Endothelial cell of umbilical vein (primary cell): ENCODE data around the gene THAP4. TPM values are rescaled to one million over a fixed set of nuclear protein-coding genes. Genes with fewer than 3 reads are reported as not detected.

Experiments
- BruUV-seq: library from RNA; stranded (reverse); fragments of 400-500 nt; replicated peaks from 2 replicates; lab custom pipeline; 2021; lab: Mats Ljungman, UMichigan
- CTCF ChIA-PET: fragments of 300-600, 350-600 bp; sonication (Branson Sonifier 250); formaldehyde crosslinking; loops from one replicate; lab custom pipeline; 2021; ENCODE audit warnings: antibody characterized with exemption, inconsistent platforms; lab: Charles Lee
- POLR2A ChIA-PET: fragments of 300-600, 350-600 bp; sonication (Branson Sonifier 250); formaldehyde crosslinking; loops from one replicate; lab custom pipeline; 2021; ENCODE audit warnings: antibody characterized with exemption, inconsistent platforms; lab: Charles Lee
- DNase-seq: peaks from one replicate; pipeline ENCODE4 v3.0.0-alpha.2; 2011; ENCODE audit warnings: low read depth, low spot score
- FAIRE-seq: peaks from 2 replicates; lab custom pipeline; 2011; peaks lifted over from hg19 to GRCh38; lab: Jason Lieb, UNC
- H2AFZ ChIP-seq: 2 replicates; pipeline ENCODE4 v1.6.0; 2012; ENCODE audit warnings: low read depth, low read length, control low read depth, inconsistent platforms
- H3K27ac ChIP-seq: 2 replicates; pipeline ENCODE4 v1.5.1; 2011; ENCODE audit warnings: low read depth, mild to moderate bottlenecking, control low read depth, low read length, moderate library complexity; ENCODE audit not compliant: insufficient read depth
- H3K27me3 ChIP-seq, 2 experiments: 2 replicates each; pipeline versions ENCODE4 v1.6.0 to v1.6.1; 2011; ENCODE audit warnings: low read length in 2 of 2, mixed read lengths in 1 of 2; ENCODE audit not compliant: control insufficient read depth in 2 of 2, insufficient read depth in 2 of 2
- H3K36me3 ChIP-seq, 2 experiments: 2 replicates in 1 of 2; 3 replicates in 1 of 2; pipeline ENCODE4 v1.5.1; 2011; ENCODE audit warnings: low read length in 2 of 2, mild to moderate bottlenecking in 1 of 2, moderate library complexity in 1 of 2; ENCODE audit not compliant: control insufficient read depth in 2 of 2, insufficient read depth in 2 of 2; ENCODE audit errors: extremely low read depth in 1 of 2
- H3K4me1 ChIP-seq: 3 replicates; pipeline ENCODE4 v1.5.1; 2011; ENCODE audit warnings: mild to moderate bottlenecking, low read length; ENCODE audit not compliant: control insufficient read depth, insufficient read depth; ENCODE audit errors: extremely low read depth
- H3K4me2 ChIP-seq: 2 replicates; pipeline ENCODE4 v1.6.1; 2011; ENCODE audit warnings: low read length, control low read depth, mixed read lengths; ENCODE audit not compliant: insufficient read depth
- H3K4me3 ChIP-seq, 3 experiments: fragments of 200-600 bp in 1 of 3; sonication (generic), shearing (Covaris generic) in 1 of 3; replicated peaks in 1 of 3; 2 replicates each; pipeline ENCODE4 v1.5.1; 2011 to 2016; ENCODE audit warnings: control low read depth in 3 of 3, low read length in 3 of 3, mild to moderate bottlenecking in 2 of 3, inconsistent platforms in 1 of 3, low read depth in 1 of 3, moderate library complexity in 1 of 3; ENCODE audit not compliant: insufficient read depth in 1 of 3
- H3K79me2 ChIP-seq: 2 replicates; pipeline ENCODE4 v1.6.0; 2012; ENCODE audit warnings: low read length, inconsistent platforms; ENCODE audit not compliant: control insufficient read depth, insufficient read depth
- H3K9ac ChIP-seq: replicated peaks from 2 replicates; pipeline ENCODE3; 2011; ENCODE audit warnings: low read length, control low read depth; ENCODE audit not compliant: insufficient read depth; ENCODE audit errors: extremely low read depth
- H3K9me1 ChIP-seq: replicated peaks from 3 replicates; pipeline ENCODE4 v1.6.0; 2011; ENCODE audit warnings: mild to moderate bottlenecking, low read length; ENCODE audit not compliant: control insufficient read depth, insufficient read depth; ENCODE audit errors: extremely low read depth
- H3K9me3 ChIP-seq: replicated peaks from 2 replicates; pipeline ENCODE4 v1.5.1; 2012; ENCODE audit warnings: low read length, inconsistent platforms; ENCODE audit not compliant: control insufficient read depth, insufficient read depth
- H4K20me1 ChIP-seq: replicated peaks from 2 replicates; pipeline ENCODE3; 2011; ENCODE audit warnings: mild to moderate bottlenecking, low read length; ENCODE audit not compliant: control insufficient read depth, insufficient read depth; ENCODE audit errors: extremely low read depth
- CTCF ChIP-seq, 2 donors: IDR thresholded peaks; 1 replicate in 1 of 2; 2 replicates in 1 of 2; pipeline ENCODE4 v1.5.1; 2011; ENCODE audit warnings: low read length in 2 of 2, mild to moderate bottlenecking in 2 of 2, moderate library complexity in 2 of 2, control low read depth in 1 of 2, inconsistent platforms in 1 of 2, low read depth in 1 of 2; ENCODE audit not compliant: insufficient read depth in 1 of 2; ENCODE audit errors: extremely low read depth in 1 of 2
- EZH2 ChIP-seq: IDR thresholded peaks from 2 replicates; pipeline ENCODE4 v1.6.1; 2012; ENCODE audit warnings: borderline replicate concordance, low read depth, mild to moderate bottlenecking, moderate library complexity, low read length, inconsistent platforms; ENCODE audit not compliant: severe bottlenecking
- FOS ChIP-seq: IDR thresholded peaks from 2 replicates; pipeline ENCODE4 v1.6.1; 2011; ENCODE audit warnings: mild to moderate bottlenecking, low read length, moderate library complexity, borderline replicate concordance; ENCODE audit not compliant: insufficient read depth
- GATA2 ChIP-seq: IDR thresholded peaks from 2 replicates; pipeline ENCODE4 v1.7.0; 2011; ENCODE audit warnings: low read depth, mild to moderate bottlenecking, moderate library complexity, mixed read lengths, low read length; ENCODE audit not compliant: insufficient read length, insufficient read depth
- JUN ChIP-seq: IDR thresholded peaks from 2 replicates; pipeline ENCODE4 v1.6.1; 2011; ENCODE audit warnings: borderline replicate concordance, low read depth; ENCODE audit not compliant: insufficient read length, insufficient read depth
- MYC ChIP-seq: IDR thresholded peaks from one replicate; pipeline ENCODE4 v1.6.1; 2011; ENCODE audit warnings: mild to moderate bottlenecking, low read depth, low read length
- POLR2A ChIP-seq: IDR thresholded peaks from 2 replicates; pipeline ENCODE4 v1.6.1; 2012; ENCODE audit warnings: low read depth, mild to moderate bottlenecking, control low read depth, low read length
- POLR2AphosphoS5 ChIP-seq: IDR thresholded peaks from 2 replicates; pipeline ENCODE4 v1.6.1; 2012; ENCODE audit warnings: low read depth, mild to moderate bottlenecking, control low read depth, low read length, moderate library complexity; ENCODE audit not compliant: insufficient read depth
- dilution Hi-C: fragments of 300-500 bp; cut with MboI; formaldehyde crosslinking; loops from one replicate; pipeline ENCODE4 v1.15.0; 2019; ENCODE audit warnings: low sequenced_read_pairs; ENCODE audit not compliant: extremely low pct_ligation_motif_present
- intact Hi-C: fragments of 100-400 bp; cut with micrococcal nuclease; formaldehyde crosslinking; loops from one replicate; pipeline ENCODE4 v1.10.0; 2022
- polyA plus RNA-seq, 4 experiments: library from polyadenylated mRNA; depleted of rRNA in 3 of 4; stranded (reverse) in 3 of 4; unstranded in 1 of 4; fragments of >200 nt; gene quantifications; 2 replicates each; pipeline versions ENCODE4 v1.2.1 to v1.2.3, GENCODE V29; 2011 to 2012; ENCODE audit warnings: missing spikeins in 1 of 4
- total RNA-seq: library from RNA; stranded (reverse); gene quantifications from 2 replicates; pipeline ENCODE4 v1.2.3, GENCODE V29; 2021
- TF ChIP-seq, protein P1 (sequence below): IDR thresholded peaks from 2 replicates; pipeline ENCODE4 v1.6.1; 2011; ENCODE audit not compliant: insufficient read depth, insufficient read length

THAP4 gene
- total and polyA plus RNA-seq, 2 donors (not counting 3 experiments of a cell fraction or from before 2014, with no cell fraction given), result 45.4 to 47.4 TPM

GRCh38 chr2:241598061-241598460 is 38.9 kb downstream of the THAP4 start:
- no peak for FAIRE-seq
- Histone ChIP-seq H3K9me3 (no peaks in the 10 kb centered on the region), H3K27me3 (no peaks in the 10 kb centered on the region), H2AFZ (no peak overlapping the region), H3K9me1 (no peaks in the 10 kb centered on the region), H3K4me2 (no peak overlapping the region), H3K27ac (no peak overlapping the region), H3K9ac (no peak overlapping the region), H3K4me3 (no peak overlapping the region), H3K36me3 (peaks cover 5 to 15% of the 10 kb centered on the region in 2 experiments), H3K4me1 (peaks cover 8% of the 10 kb centered on the region), H4K20me1 (no peaks in the 10 kb centered on the region), H3K79me2 (no peaks in the 10 kb centered on the region)
- dilution Hi-C loops, result no loop called here
- DNase-seq, result no peak
- CTCF ChIA-PET, result interaction anchor here (0.9 to 1.5 kb wide), 5 partner anchors 18 to 520 kb away, joined by 3 to 4 read pairs (median 3); no protein-coding TSS in a partner anchor
- POLR2A ChIA-PET, result no interaction called here
- no TSS peak for BruUV-seq
- TF ChIP-seq CTCF (IDR thresholded peaks at IDR 0.05; ENCODE audit: extremely low read depth in 1 of 2, insufficient read depth in 1 of 2, low read depth in 1 of 2, low read length in 2 of 2) (no peak), FOS (no peak), POLR2A (no peak), JUN (no peak), GATA2 (no peak), EZH2 (no peak), MYC (no peak), POLR2AphosphoS5 (no peak)
- TF ChIP-seq, protein P1, sequence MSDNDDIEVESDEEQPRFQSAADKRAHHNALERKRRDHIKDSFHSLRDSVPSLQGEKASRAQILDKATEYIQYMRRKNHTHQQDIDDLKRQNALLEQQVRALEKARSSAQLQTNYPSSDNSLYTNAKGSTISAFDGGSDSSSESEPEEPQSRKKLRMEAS, result no peak
- intact Hi-C loops, result no loop called here
